PC-3 (cell line): ENCODE results near the gene SPCS2.

Source experiments
- CTCF ChIP-seq: fragments of 300-600 bp; sonication (generic); conservative IDR thresholded peaks from 2 replicates; pipeline ENCODE4 v1.5.1; 2017; ENCODE audit warnings: antibody characterized with exemption, low read depth, mild to moderate bottlenecking, low read length
- EZH2 ChIP-seq: fragments of 300-600 bp; sonication (generic); IDR thresholded peaks from one replicate; pipeline ENCODE4 v1.6.1; 2017; ENCODE audit warnings: antibody characterized with exemption, mild to moderate bottlenecking, low read length; ENCODE audit not compliant: unreplicated experiment

- TF ChIP-seq CTCF (no peak), EZH2 (no peak)
Measured at GRCh38 chr11:74936087-74936486, 13.0 kb upstream of the SPCS2 start.
